Caki2 (cell line): ENCODE measurements around the gene FAM133A. TPM values are rescaled to one million over a fixed set of nuclear protein-coding genes. Genes with fewer than 3 reads are reported as not detected.

Experiments
- DNase-seq: peaks from one replicate; pipeline ENCODE4 v3.0.0-alpha.2; 2015; ENCODE audit warnings: low read depth
- in situ Hi-C: cut with HindIII; loops from 2 replicates; pipeline ENCODE4 v1.10.0; 2016; ENCODE audit warnings: low sequenced_read_pairs, low pct_unique_long_range_greater_than_20kb, mixed read lengths
- total RNA-seq: library from RNA; depleted of rRNA; stranded (reverse); fragments of >200 nt; shearing (Covaris generic); gene quantifications from 2 replicates; pipeline ENCODE4 v1.2.3, GENCODE V29; 2014; ENCODE audit warnings: low replicate concordance; rRNA removed

FAM133A gene
- not detected in 2 replicates for total RNA-seq

DNA sequence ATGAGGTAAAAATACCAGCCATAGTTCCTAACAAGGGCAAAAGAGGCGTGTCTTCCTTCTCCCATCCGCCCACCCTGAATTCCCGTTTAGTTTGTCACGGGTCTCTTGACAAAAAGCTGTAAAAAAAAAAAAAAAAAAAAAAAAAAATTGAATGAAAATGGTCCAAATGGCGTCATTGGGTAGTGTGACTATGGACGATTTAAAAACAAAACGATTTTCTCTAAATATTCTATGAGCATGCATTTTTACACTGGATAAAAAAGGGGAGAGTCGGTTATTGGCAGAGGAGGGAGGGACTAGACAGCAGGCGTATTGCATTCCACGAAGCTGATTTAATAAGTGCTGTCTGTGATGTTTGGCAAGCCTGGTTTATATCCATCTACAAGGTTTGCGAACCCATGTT is at the start of gene FAM133A:
FAM133A (plus strand) TSS at position 338 of the 403 bp plus-strand sequence. CDS start 35,214 bp downstream, outside the sequence.
- in situ Hi-C loops: no loop called here
- DNase-seq: peak; percentile 58

DNA sequence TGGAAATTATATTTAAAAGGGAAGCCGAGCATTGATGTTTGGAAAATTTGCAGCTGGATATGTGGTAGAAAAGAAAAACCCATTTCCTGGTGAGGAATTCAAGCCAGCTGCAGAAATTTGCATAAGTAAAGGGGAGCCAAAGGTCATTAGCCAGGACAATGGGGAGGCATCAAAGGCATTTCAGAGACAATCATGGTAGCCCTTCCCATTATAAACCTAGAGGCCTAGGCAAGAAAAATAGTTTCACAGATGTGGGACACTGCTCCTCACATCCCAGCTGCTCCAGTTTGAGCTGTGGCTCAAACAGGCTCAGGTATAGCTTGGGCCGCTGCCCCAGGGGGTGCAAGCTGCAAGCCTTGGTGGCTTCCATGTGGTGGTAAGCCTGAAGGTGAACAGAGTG is 36.4 kb upstream of the FAM133A start:
- in situ Hi-C loops: no loop called here
- DNase-seq: no peak

DNA sequence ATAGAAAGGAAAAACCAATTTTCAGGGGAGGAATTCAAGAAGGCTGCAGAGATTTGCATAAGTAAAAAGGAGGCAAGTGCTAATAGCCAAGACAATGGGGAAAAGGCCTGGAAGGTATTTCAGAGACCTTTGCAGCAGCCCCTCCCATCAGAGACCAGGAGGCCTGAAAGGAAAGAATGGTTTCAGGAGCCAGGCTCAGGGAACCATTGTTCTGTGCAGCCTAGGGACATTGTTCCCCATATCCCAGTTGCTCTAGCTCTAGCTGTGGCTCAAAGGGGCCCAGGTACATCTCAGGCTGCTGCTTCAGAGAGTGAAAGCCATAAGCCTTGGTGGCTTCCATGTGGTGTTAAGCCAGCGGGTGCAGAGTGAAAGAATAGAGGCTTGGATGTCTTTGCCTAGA is 24.6 kb upstream of the FAM133A start:
- in situ Hi-C loops: no loop called here
- DNase-seq: no peak

DNA sequence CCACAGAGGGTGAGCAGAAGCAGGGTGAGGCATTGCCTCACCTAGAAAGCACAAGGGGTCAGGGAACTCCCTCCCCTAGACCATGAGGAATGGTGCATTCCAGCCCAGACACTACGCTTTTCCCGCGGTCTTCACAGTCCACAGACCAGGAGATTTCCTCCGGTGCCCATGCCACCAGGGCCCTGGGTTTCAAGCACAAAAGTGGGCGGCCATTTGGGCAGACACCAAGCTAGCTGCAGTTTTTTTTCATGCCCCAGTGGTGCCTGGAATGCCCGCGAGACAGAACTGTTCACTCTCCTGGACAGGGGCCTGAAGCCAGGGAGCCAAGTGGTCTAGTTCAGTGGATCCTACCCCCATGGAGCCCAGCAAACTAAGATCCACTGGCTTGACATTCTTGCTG is 13.4 kb upstream of the FAM133A start:
- in situ Hi-C loops: no loop called here
- DNase-seq: no peak

DNA sequence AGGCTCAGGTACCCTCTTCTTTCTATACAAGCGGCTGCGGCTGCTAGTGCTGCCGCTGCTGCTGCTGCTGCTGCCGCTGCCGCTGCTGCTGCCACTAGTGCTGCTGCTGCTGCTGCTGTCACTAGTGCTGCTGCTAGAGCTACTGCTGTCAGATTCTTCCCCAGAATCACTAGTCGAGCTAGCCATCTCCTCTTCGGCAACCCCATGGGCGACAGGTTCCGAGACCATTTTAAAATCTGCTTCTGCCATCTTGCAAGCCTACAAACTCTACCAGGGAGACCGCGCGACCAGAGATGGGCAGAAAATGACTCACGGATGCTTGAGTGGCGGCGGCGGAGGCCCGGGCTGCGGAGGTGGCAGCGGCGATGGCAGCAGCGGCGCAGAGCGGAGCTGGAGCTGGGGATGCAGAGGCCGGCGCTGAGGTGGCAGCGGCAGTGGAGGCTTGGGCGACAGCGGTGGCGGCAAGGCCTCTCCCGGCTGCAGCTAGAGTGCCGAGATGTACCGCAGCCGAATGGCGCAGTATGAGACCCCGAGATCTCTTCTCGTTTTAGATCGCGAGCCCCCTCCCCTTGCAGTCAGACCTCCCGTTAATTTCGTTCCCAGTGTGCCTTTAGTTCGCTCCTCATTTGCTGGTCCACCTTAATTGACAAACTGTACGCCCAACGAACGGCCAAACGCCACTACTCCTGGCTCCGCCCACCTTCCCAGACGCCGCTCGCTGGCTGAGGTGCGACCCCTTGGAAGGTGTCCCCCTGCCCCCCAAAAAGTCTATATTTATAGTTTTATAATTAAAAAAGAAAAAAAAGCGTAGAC is 744 bp upstream of the FAM133A start, which contains the start of gene NAP1L3:
NAP1L3 (minus strand) TSS at position 523 of the 813 bp plus-strand sequence; CDS start at position 249, 274 bp downstream.
- peak; percentile 70 for DNase-seq
- in situ Hi-C loops: no loop called here

DNA sequence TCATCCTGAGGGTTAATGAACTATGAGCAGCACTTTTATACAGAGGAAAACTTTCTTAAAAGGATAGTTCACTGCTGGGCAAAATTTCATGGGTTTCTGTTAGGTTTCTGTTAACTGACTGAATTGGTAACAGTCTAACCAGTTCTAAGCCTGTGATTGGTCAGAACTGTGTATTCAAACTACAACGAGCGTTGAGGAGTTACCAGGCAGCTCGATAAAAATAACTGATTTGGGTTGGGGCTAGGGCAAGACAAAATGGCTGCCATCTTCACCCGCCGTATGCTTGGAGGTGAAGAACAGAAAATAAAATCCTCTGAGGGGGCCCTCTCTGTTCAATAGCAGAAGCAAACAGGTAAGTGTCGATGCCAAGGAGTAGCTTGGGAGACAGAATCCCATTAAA is 22.0 kb downstream of the FAM133A start:
- no peak for DNase-seq
- in situ Hi-C loops: no loop called here

- in situ Hi-C loops: no loop called here
- DNase-seq: no peak
These were observed 29.7 kb downstream of the FAM133A start for GRCh38 chrX:93703701-93704100.

GRCh38 chrX:93711076-93711475 is 37.1 kb downstream of the FAM133A start:
- in situ Hi-C loops: no loop called here
- DNase-seq: no peak

GRCh38 chrX:93741811-93742210 is 67.8 kb downstream of the FAM133A start:
- in situ Hi-C loops: no loop called here
- DNase-seq: no peak

DNA sequence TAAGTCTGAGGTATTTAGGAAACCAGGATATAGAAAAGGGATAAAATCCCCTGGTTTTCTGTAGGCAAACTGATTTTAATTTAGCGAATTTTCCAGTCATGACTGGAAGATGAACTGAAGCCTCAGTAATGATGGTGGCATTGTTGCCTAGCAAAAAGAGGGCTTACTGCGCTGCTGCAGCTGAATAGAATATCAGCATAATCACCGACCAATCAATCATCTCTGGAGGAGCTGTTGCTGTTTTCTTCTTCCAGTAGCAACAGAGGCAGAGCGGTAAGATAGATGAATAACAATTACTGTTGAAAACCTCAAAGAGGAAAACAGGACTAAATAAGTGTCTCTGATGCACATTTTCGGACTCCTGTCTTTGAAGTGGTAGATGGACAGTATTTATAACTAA is 86.2 kb downstream of the FAM133A start:
- no peak for DNase-seq
- in situ Hi-C loops: no loop called here

Other genes with a start within 250 kb of the FAM133A start
- gene NAP1L3, start 628 bp upstream of the FAM133A start, total RNA-seq: 3.1 and 4.3 TPM in 2 replicates